ENCODE measurements around the gene BEST4.
"Not testable (repeated sequence)": the region's sequence is repeated elsewhere in the genome, so short reads cannot be mapped to it uniquely, and the experiment has no call there.

BEST4 gene

DNA sequence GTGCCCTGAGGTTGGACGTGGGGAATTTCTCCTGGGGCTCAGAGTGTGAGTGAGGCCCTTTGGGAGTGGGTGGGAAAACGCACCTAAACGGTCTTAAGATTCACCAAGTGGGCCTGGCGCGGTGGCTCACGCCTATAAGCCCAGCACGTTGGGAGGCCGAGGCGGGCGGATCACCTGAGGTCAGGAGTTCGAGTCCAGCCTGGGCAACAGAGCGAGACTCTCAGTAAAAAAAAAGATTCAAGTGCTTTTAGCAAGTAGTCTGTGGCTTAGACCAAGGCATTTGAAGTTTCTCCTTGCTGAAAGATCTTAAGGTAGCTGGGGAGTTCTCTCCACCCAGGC lies 11.3 kb downstream of the BEST4 start:
- no peak for DNase-seq

DNA sequence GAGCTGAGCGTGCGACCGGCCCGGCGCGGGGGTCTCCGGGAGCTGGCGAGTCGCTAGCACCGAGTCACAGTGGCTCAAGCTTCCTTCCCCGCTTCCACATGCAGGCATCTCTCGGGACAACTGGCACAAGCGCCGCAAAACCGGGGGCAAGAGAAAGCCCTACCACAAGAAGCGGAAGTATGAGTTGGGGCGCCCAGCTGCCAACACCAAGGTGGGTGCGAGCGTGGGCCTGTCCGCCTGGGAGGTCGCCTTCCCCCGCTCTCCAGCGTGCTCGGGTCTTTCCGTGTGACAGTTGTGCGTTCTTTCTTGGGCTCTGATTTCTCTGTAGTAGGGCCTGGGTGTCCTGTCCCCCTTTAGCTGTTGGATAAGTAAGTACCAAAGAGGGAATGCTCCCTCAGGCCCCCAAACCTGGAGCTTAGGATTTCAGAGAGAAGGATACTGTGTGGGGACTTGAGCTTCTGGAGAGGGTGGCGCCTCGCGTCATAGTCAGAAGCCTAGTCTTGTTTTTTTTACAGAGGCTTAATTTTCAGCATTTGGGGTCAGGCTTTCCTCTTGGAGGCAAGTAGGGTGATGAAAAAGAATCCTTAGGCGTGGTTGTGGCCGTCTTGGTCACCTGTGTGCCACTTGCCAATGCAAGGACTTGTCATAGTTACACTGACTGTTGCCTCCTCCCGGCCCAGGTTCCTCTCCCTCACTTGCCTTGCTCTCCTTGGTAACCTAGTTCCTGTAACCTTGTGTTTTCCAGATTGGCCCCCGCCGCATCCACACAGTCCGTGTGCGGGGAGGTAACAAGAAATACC lies 11.8 kb downstream of the BEST4 start:
- DNase-seq, result no peak

DNA sequence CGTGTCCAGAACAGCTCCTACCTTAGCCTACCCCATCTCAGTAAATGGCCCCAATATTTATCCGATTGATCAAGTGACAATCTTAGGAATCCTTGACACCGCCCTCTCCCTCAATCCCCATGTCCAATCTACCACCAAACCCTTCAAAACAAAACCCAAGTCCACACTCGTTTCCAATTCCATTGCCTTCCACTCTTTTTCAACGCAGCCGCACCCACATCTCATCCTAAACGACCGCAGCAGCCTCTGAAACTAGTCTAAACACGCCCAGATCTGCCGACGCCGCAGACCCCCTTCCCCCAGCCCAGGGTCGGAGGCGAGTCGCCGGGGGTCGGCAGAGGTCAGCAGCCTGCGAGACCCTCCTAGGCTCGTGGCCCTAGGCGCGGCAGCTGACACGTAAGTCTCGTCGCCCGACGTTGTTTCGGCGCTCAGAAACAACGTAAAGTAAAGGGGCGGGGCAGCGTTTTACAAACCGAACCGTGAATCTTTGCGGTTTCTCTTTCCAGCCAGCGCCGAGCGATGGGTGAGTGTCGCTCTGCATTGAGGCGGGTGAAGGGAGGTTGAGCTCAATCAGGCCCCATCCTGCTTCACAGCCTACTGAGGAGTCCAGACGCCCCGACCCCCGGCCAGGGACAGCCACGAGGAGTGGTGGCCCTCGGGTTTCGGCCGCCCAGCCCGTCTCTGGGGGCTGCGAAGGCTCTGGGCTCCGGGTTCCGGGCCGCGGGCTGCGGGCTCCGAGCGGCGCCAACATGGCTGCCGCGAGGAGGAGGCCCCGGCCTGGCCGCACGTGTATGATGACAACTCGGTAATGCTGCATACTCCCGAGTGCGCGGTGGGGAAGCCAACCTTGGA lies 12.7 kb downstream of the BEST4 start, which contains the start of gene RPS8:
Gene RPS8 (plus strand): TSS at position 463 of the 852 bp plus-strand sequence. CDS start 57 bp downstream, at position 520.
- peak; percentile 75 for DNase-seq

DNA sequence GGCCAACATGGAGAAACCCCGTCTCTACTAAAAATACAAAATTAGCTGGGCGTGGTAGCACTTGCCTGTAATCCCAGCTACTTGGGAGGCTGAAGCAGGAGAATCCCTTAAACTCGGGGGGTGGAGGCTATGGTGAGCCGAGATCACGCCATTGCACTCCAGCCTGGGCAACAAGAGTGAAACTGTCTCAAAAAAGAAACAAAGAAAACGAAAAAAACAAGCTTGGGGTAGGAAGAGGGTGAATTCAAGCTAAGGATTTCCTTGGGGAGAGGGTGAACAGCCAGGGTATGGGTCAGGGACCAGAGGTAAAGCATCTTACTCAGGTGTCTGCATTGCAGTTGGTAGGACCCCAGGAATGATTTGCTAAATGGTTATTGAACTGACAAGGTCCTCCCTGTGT lies 21.5 kb downstream of the BEST4 start:
- not testable (repeated sequence) for DNase-seq

DNA sequence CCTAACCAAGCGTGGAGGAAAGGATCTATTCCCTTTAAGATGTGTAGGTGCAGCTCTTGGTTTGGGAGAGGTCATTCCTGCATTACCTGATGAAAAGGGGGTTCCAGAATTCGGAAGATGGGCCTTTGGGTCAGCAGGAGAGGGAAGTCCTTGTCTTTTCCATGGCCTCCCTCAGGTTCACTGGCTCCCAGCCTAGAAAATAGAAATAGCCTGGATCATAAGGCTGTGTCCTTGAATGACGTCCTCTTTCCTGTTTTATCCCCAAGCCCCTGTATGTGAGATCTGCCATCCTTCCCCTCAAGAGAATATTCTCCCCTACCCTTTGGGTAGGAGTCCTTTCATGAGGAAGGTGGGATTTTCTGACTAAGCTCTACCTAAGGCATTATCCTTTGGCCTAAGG lies 27.1 kb downstream of the BEST4 start:
- DNase-seq, result no peak

DNA sequence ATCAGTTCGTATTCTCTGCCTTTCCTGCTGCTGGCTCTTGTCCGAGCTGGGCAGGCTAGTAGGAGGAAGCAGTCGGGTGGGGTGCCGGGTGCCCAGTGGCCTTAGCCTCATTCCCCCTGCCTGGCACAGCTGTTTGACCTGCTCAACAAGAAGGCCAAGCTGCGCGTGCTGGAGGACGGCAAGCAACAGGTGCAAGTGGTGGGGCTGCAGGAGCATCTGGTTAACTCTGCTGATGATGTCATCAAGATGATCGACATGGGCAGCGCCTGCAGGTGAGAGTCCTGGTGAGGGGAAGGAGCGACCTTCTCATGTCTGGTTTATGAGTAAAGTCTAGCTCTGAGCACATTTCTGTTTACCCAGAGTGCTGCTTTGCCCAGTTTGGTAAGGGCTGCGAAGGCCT lies 28.9 kb downstream of the BEST4 start:
- no peak for DNase-seq

DNA sequence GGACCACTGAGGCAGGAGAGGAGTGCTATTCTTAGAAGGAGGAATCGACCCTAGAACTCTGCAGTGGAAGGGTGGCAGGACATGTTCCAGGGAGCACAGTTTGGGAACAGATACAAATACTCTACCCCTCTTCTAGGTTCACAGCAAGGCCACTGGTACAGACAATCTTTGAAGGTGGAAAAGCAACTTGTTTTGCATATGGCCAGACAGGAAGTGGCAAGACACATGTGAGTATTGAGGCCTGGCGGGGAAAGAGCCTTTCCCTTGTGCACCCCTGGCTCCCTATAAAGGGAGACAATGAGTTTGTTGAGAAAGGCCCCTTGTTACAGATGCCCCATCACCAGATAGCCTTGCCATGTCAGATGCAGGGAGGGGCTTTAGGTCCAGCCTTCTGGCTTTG lies 30.6 kb downstream of the BEST4 start:
- no peak for DNase-seq

DNA sequence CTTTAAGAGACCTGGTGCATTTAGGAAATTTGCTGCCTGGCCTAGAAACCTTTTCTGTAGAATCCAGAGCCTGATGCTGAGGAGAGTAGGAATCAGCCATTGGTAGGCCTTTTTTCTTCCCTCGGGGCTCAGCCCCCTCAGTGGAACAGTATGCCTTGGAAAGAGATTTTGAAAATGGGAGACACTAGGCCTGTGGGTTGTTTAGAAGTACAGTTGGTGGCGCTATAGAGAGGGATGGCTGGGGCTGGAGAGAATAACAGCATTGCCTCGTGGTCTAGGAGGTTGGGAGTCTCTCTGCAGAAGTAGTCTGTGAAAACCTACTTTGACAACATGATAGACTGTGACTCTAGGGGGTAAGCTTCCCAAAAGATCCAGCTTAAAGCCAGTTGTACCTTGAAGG lies 40.1 kb downstream of the BEST4 start:
- no peak for DNase-seq

DNA sequence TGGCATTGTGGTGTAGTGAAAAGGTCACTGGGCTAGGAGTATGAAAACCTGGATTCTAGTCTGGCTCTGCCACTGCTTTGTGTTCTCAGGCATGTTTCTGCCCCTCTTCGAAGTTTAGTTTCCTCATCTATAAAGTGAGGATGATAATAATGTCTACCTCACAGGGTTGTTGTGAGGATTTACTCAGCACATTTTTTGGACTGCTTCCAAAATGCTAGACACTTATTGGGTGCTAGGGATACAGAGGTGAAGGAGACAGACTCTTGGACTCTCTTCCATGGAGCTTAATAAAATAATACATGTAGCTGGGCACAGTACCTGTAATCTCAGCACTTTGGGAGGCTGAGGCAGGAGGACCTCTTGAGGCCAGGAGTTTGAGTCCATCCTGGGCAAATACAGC lies 44.8 kb downstream of the BEST4 start:
- no peak for DNase-seq

DNA sequence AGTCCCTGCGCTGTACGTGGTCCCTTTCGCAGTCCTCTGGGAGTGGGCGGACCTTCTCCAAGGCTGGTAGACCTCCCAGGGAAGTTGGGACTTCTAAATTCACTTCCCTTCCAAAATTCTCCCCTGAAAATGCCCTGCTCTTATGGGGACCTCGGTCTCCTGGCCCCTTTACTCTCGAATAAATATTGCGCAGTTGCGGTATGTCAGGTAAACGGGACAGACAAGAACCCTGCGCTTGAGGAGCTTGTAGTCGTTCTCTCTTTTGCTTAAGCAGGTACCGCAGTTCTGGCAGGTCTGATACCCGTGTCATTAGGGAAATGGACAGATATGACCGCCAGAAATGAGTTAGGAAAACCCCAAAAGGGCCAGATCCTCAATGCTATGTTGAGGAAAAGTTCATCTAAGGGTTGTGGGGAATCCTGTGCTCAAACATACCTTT lies 47.8 kb downstream of the BEST4 start:
- DNase-seq, result no peak

DNA sequence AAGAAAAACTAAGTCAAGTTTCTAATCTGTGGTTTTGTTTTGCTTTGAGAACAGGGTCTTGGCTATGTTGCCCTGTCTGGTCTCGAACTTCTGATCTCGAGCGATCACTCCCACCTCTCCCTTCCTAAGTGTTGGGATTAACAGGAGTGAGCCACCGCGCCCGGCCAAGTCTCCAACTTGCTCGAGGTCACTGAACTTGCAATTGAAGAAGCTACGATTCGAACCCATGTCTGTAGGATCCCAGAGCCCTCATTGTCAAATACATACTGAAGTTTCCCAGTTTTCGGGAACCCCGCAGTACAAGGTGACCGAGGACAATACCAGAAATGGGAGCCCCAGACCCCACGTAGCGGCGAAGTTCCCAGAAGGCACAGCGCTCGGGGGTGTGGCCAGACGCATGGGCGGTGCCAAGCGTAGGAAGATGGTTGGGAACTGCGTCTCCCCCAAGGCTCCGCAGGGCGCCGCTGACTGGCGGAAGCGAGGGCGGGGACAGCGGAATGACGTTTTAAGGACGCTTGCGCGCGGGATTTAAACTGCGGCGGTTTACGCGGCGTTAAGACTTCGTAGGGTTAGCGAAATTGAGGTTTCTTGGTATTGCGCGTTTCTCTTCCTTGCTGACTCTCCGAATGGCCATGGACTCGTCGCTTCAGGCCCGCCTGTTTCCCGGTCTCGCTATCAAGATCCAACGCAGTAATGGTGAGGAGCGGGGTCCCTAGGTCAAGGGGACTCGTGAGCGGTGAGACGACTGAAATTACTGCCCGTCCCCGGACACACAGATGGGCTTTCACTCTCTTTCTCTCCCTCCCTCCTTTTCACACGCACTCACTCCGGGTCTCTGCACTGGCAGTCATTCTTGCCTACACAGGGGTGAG lies 48.4 kb downstream of the BEST4 start, which contains the start of gene KIF2C:
Gene KIF2C (plus strand): TSS at position 531 of the 872 bp plus-strand sequence. CDS start 96 bp downstream, at position 627.
- peak; percentile 94 for DNase-seq

DNA sequence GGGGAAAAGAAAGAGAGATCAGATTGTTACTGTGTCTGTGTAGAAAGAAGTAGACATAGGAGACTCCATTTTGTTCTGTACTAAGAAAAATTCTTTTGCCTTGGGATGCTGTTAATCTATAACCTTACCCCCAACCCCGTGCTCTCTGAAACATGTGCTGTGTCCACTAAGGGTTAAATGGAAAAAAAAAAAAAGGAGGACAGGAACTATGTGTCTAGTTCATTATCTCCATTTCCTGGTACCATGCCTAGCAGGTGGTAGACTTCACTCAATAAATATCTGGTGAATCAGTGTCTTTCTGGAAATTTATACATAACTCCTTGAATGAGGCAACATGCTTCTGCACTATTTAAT lies 49.0 kb downstream of the BEST4 start:
- DNase-seq, result not testable (repeated sequence)

DNA sequence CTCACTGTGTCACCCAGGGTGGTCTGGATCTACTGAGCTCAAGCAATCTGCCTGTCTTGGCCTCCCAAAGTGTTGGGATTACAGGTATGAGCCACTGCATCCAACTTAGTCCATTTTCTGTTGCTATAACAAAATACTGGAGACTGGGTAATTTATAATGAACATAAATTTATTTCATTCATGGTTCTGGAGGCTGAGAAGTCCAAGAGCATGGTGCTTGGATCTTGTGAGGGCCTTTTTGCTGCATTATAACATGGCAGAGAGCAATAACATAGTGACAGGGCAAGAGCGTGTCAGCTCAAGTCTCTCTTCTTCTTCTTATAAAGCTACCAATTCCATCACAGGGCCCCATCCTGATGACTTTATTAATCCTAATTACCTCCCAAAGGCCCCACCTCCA lies 52.0 kb downstream of the BEST4 start:
- DNase-seq, result no peak

DNA sequence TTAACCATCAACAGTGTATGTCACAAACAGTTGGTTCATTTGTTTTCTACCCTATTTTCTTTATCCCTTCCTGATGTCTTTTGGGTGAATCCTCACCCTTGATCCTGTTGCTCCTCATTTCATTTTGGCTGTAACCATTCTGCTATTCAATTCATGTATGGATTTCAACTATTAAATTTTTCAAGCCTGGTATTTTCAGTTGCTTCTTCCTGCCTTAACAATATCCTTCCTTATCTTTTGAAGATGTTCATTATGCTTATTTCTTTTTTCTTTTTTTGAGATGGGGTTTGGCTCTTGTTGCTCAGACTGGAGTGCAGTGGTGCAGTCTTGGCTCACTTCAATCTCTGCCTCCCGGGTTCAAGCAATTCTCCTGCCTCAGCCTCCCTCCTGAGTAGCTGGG lies 54.2 kb downstream of the BEST4 start:
- DNase-seq, result no peak

Measured in GF-D8 (cell line).